ENCODE measurements around the gene COX8A.
"Not testable (repeated sequence)": the region's sequence is repeated elsewhere in the genome, so short reads cannot be mapped to it uniquely, and the experiment has no call there.

COX8A gene

GRCh38 chr11:63970902-63971301 lies 3.5 kb upstream of the COX8A start:
- no peak for DNase-seq (ENCODE audit: low read depth)

GRCh38 chr11:63973912-63974258 lies 535 bp upstream of the COX8A start:
- DNase-seq (ENCODE audit: low read depth), result not testable (repeated sequence)

- no peak for DNase-seq (ENCODE audit: low read depth)
Observed at GRCh38 chr11:63978551-63979239, 4.3 kb downstream of the COX8A start.

- no peak for DNase-seq (ENCODE audit: low read depth)
Observed at GRCh38 chr11:63979426-63979825, 5.0 kb downstream of the COX8A start.

- DNase-seq (ENCODE audit: low read depth), result no peak
Observed at GRCh38 chr11:63985812-63986155, 11.4 kb downstream of the COX8A start.

GRCh38 chr11:63986156-63986931 lies 11.9 kb downstream of the COX8A start, which contains the start of gene OTUB1:
Gene OTUB1, plus strand, starts transcription at chr11:63986438. Its CDS starts 19 bp downstream, at chr11:63986457.
- DNase-seq (ENCODE audit: low read depth), result peak; percentile 92

- no peak for DNase-seq (ENCODE audit: low read depth)
Observed at GRCh38 chr11:63986932-63987513, 12.6 kb downstream of the COX8A start.

GRCh38 chr11:63991558-63991957 lies 17.1 kb downstream of the COX8A start:
- DNase-seq (ENCODE audit: low read depth), result no peak

- DNase-seq (ENCODE audit: low read depth), result no peak
Observed at GRCh38 chr11:63993100-63993499, 18.7 kb downstream of the COX8A start.

GRCh38 chr11:63993993-63994392 lies 19.6 kb downstream of the COX8A start:
- DNase-seq (ENCODE audit: low read depth), result no peak

GRCh38 chr11:63996512-63996911 lies 22.1 kb downstream of the COX8A start:
- no peak for DNase-seq (ENCODE audit: low read depth)

- DNase-seq (ENCODE audit: low read depth), result no peak
Observed at GRCh38 chr11:63997104-63997700, 22.8 kb downstream of the COX8A start.

- DNase-seq (ENCODE audit: low read depth), result no peak
Observed at GRCh38 chr11:63997801-63998337, 23.4 kb downstream of the COX8A start.

- no peak for DNase-seq (ENCODE audit: low read depth)
Observed at GRCh38 chr11:63998558-63999348, 24.3 kb downstream of the COX8A start.

- peak; percentile 55 for DNase-seq (ENCODE audit: low read depth)
Observed at GRCh38 chr11:63999349-64000025, 25.1 kb downstream of the COX8A start.

GRCh38 chr11:64000026-64000739 lies 25.8 kb downstream of the COX8A start:
- DNase-seq (ENCODE audit: low read depth), result peak; percentile 72

- no peak for DNase-seq (ENCODE audit: low read depth)
Observed at GRCh38 chr11:64000740-64001483, 26.5 kb downstream of the COX8A start.

GRCh38 chr11:64001484-64002420 lies 27.3 kb downstream of the COX8A start:
- DNase-seq (ENCODE audit: low read depth), result peak; percentile 50

Data from EH (cell line).